Adrenal gland (tissue), 5 donors: ENCODE data around the gene DHPS.

Experiments
- POLR2A ChIP-seq, 2 donors: fragments of 450-650 bp; IDR thresholded peaks; one replicate each; pipeline ENCODE4 v1.6.1; 2017; ENCODE audit warnings: antibody characterized with exemption in 2 of 2, mild to moderate bottlenecking in 2 of 2, moderate library complexity in 1 of 2
- TF ChIP-seq, protein P1 (sequence below), 6 experiments: fragments of 450-650 bp in 4 of 6; fragments of 200-600 bp in 2 of 6; sonication (generic) in 1 of 6; IDR thresholded peaks; 1 replicate in 5 of 6; 2 replicates in 1 of 6; pipeline versions ENCODE4 v1.5.1 to v1.8.0; 2016 to 2021; ENCODE audit warnings: antibody characterized with exemption in 6 of 6, mild to moderate bottlenecking in 2 of 6, moderate library complexity in 1 of 6
- donor health status: DM: no; HTN: no; CAD: no.

DNA sequence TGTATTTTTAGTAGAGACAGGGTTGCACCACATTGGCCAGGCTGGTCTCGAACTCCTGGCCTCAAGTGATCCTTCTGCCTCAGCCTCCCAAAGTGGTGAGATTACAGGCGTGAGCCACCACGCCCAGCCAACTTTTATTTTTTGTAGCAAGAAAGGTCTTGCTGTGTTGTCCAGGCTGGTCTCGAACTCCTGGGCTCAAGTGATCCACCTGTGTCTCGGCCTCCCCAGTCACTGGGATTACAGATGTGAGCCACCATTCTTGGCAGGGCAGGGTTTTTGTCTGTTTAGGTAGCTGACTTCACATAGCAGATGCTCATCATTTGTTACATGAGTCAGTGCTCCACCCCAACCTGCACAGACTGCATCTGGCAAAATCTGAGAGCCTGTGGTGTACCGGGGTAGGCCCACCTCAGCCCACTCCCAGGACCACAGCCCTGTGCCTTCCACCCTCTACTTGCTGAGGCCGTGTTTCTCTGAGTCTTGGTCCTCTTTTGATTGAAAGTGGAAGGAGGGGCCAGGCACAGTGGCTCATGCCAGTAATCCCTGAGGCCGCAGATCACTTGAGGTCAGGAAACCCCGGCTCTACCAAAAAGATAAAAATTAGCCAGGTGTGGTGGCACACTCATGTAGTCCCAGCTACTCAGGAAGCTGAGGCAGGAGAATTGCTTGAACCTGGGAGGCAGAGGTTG lies 46.2 kb upstream of the DHPS start:
- TF ChIP-seq, protein P1, sequence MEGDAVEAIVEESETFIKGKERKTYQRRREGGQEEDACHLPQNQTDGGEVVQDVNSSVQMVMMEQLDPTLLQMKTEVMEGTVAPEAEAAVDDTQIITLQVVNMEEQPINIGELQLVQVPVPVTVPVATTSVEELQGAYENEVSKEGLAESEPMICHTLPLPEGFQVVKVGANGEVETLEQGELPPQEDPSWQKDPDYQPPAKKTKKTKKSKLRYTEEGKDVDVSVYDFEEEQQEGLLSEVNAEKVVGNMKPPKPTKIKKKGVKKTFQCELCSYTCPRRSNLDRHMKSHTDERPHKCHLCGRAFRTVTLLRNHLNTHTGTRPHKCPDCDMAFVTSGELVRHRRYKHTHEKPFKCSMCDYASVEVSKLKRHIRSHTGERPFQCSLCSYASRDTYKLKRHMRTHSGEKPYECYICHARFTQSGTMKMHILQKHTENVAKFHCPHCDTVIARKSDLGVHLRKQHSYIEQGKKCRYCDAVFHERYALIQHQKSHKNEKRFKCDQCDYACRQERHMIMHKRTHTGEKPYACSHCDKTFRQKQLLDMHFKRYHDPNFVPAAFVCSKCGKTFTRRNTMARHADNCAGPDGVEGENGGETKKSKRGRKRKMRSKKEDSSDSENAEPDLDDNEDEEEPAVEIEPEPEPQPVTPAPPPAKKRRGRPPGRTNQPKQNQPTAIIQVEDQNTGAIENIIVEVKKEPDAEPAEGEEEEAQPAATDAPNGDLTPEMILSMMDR (IDR thresholded peaks at IDR 0.05) = no peak
- no peak for TF ChIP-seq POLR2A (IDR thresholded peaks at IDR 0.05)
